ENCODE measurements around the gene KCNK3. TPM values are rescaled to one million over a fixed set of nuclear protein-coding genes. Genes with fewer than 3 reads are reported as not detected.

The KCNK3 gene
- total RNA-seq, 1 experiment from 2014 or later = 0.09 TPM

DNA sequence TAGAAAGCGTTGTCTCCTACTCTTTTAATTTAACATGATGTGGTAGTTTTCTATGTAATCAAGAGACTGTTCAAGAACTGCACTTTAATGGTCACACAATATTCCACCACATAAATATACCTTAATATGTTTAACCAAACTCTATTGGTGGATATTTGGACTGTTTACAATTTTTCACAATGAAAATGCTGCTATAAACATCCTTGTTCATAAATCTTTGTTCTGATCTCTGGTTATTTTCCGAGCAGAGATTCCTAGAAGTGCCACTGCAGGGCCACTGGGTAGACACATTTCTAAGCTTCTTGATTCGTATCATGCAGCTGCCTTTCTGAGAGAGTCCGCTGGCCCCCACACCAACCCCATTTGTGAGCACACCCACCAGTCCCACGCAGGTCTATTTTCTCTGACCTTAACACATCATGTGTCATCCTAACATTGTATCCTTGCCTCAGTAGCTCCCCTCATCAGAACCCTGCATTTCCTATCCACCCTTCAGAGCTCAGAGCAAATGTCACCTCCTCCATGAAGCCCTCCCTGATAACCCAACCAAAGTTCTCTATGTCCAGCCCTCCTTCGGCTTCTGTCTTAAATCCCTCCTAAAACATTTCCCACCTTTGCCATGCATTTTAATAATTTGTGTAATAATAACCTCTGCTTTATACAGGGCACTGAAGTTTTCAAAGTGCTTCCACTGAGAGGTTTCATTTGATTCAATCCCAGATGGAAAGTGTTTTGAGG, 26.6 kb downstream of the KCNK3 start:
- Histone ChIP-seq H3K56ac (ENCODE audit: insufficient read length, low read depth, low read length) (no peak overlapping the region), H3K9ac (ENCODE audit: extremely low read depth, insufficient read length, low read length) (no peak overlapping the region), H3K79me1 (ENCODE audit: insufficient read depth, low read depth, low read length, poor library complexity, severe bottlenecking) (no peaks in the 10 kb centered on the region), H2BK20ac (ENCODE audit: low read depth, low read length, poor library complexity, severe bottlenecking) (no peak overlapping the region), H2BK12ac (ENCODE audit: insufficient read length, low read depth, low read length) (no peak overlapping the region), H3K4me2 (ENCODE audit: insufficient read depth, insufficient read length, low read length) (no peak overlapping the region), H2BK120ac (ENCODE audit: low read depth, low read length, poor library complexity, severe bottlenecking) (no peak overlapping the region), H2BK15ac (ENCODE audit: low read depth, low read length) (no peak overlapping the region), H4K5ac (ENCODE audit: insufficient read length, low read depth, low read length) (no peak overlapping the region), H4K91ac (ENCODE audit: insufficient read length, low read depth, low read length) (no peak overlapping the region), H3K18ac (ENCODE audit: insufficient read length, low read depth, low read length) (no peak overlapping the region), H4K8ac (replicated peaks; ENCODE audit: insufficient read length, low read depth, low read length) (no peak overlapping the region), H2BK5ac (ENCODE audit: insufficient read length, low read length) (no peak overlapping the region), H3K9me3 (ENCODE audit: control insufficient read depth, low read depth, low read length) (no peaks in the 10 kb centered on the region), H3K23me2 (ENCODE audit: insufficient read length, low read depth, low read length, poor library complexity, severe bottlenecking) (no peaks in the 10 kb centered on the region), H4K20me1 (ENCODE audit: control insufficient read depth, insufficient read depth, insufficient read length) (no peaks in the 10 kb centered on the region), H3K23ac (ENCODE audit: insufficient read length, low read depth, low read length) (no peak overlapping the region), H3K14ac (ENCODE audit: insufficient read depth, low read length) (no peak overlapping the region), H3K79me2 (ENCODE audit: insufficient read depth, low read length) (no peaks in the 10 kb centered on the region), H3K27me3 (ENCODE audit: insufficient read depth, low read length) (no peaks in the 10 kb centered on the region), H3K27ac (ENCODE audit: insufficient read length, low read depth, low read length) (no peak overlapping the region), H2AFZ (ENCODE audit: low read length) (no peak overlapping the region), H2AK5ac (ENCODE audit: insufficient read length, low read length) (no peak overlapping the region), H3K4ac (ENCODE audit: low read depth, low read length) (no peak overlapping the region), H3K4me1 (ENCODE audit: insufficient read depth, low read length) (peaks cover 4% of the 10 kb centered on the region; the same call in 1 of the 2 replicates), H3T11ph (ENCODE audit: low read length) (no peak overlapping the region)
- TF ChIP-seq, protein P1, sequence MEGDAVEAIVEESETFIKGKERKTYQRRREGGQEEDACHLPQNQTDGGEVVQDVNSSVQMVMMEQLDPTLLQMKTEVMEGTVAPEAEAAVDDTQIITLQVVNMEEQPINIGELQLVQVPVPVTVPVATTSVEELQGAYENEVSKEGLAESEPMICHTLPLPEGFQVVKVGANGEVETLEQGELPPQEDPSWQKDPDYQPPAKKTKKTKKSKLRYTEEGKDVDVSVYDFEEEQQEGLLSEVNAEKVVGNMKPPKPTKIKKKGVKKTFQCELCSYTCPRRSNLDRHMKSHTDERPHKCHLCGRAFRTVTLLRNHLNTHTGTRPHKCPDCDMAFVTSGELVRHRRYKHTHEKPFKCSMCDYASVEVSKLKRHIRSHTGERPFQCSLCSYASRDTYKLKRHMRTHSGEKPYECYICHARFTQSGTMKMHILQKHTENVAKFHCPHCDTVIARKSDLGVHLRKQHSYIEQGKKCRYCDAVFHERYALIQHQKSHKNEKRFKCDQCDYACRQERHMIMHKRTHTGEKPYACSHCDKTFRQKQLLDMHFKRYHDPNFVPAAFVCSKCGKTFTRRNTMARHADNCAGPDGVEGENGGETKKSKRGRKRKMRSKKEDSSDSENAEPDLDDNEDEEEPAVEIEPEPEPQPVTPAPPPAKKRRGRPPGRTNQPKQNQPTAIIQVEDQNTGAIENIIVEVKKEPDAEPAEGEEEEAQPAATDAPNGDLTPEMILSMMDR (conservative IDR thresholded peaks at IDR 0.05) = no peak
- Mint-ChIP-seq H3K36me3 (ENCODE audit: insufficient read depth in 1 of 3, low read depth in 3 of 3) (no peaks in the 10 kb centered on the region), H3K27ac (peak overlapping the region in 1 of 3 experiments; percentile 37; a peak in 3 of 7 replicates), H3K4me3 (no peak overlapping the region), H3K9me3 (no peaks in the 10 kb centered on the region), H3K27me3 (ENCODE audit: low read depth) (peaks cover 3% of the 10 kb centered on the region; the same call in 1 of the 2 replicates), H3K4me1 (peaks cover 13 to 18% of the 10 kb centered on the region in 2 experiments)
- DNase-seq = no peak
- no CpG with 5 or more reads among the region's 6 CpGs for WGBS (ENCODE audit: extremely low coverage, insufficient read length, low lambda C conversion rate)

All from H9 (cell line).